Pulmonary artery endothelial cell (primary cell): ENCODE measurements around the gene HNRNPC. TPM values are rescaled to one million over a fixed set of nuclear protein-coding genes. Genes with fewer than 3 reads are reported as not detected.
A peak's percentile ranks its signal among the peaks of the same experiment; 100 is the strongest.
"Not testable (repeated sequence)": the region's sequence is repeated elsewhere in the genome, so short reads cannot be mapped to it uniquely, and the experiment has no call there.

Source experiments
- DNase-seq: peaks from one replicate; pipeline ENCODE4 v3.0.0-alpha.2; 2011; ENCODE audit warnings: low read depth, low spot score
- total RNA-seq: library from RNA; depleted of rRNA; stranded (reverse); fragments of >200 nt; gene quantifications from 2 replicates; pipeline ENCODE4 v1.2.3, GENCODE V29; 2014

Gene HNRNPC
- 905 and 1,085 TPM in 2 replicates for total RNA-seq

- DNase-seq: peak; percentile 100
Observed at GRCh38 chr14:21269252-21270046, at the start of gene HNRNPC. Gene HNRNPC (minus strand): TSS chr14:21269442. CDS start chr14:21234193, 35,249 bp downstream.

DNA sequence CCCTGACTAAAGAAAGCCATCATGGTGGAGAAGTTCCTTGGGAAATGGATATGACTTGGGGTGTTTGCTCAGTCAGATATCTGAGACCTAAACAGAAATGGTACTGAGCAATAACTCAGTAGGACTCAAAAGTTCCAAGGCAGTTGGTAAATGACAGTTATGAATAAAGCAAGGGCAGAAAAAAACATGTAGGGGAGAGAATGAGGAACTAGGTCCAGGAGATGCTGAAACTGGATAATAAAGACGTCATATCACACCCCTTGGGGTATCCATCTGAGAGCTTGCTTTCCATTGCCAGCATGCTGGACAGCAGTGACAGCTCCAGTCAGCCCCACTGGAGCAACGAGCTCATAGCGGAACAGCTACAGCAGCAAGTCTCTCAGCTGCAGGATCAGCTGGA, 48.2 kb upstream of the HNRNPC start:
- DNase-seq: no peak

DNA sequence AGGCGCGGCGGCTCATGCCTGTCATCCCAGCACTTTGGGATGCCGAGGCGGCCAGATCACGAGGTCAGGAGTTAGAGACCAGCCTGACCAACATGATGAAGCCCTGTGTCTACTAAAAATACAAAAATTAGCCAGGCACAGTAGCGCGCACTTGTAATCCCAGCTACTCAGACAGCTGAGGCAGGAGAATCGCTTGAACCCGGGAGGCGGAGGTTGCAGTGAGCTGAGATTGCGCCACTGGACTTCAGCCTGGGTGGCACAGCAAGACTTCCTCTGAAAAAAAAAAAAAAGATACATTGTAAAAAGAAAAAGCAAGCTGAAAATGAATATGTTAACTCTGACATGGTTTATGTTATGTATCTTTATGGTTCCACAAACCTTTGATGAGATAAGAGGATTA, 44.3 kb upstream of the HNRNPC start:
- DNase-seq: no peak

- no peak for DNase-seq
Observed at GRCh38 chr14:21311614-21312013, 42.4 kb upstream of the HNRNPC start.

- DNase-seq: no peak
Observed at GRCh38 chr14:21309956-21310355, 40.7 kb upstream of the HNRNPC start.

GRCh38 chr14:21309238-21309636, 40.0 kb upstream of the HNRNPC start:
- no peak for DNase-seq

DNA sequence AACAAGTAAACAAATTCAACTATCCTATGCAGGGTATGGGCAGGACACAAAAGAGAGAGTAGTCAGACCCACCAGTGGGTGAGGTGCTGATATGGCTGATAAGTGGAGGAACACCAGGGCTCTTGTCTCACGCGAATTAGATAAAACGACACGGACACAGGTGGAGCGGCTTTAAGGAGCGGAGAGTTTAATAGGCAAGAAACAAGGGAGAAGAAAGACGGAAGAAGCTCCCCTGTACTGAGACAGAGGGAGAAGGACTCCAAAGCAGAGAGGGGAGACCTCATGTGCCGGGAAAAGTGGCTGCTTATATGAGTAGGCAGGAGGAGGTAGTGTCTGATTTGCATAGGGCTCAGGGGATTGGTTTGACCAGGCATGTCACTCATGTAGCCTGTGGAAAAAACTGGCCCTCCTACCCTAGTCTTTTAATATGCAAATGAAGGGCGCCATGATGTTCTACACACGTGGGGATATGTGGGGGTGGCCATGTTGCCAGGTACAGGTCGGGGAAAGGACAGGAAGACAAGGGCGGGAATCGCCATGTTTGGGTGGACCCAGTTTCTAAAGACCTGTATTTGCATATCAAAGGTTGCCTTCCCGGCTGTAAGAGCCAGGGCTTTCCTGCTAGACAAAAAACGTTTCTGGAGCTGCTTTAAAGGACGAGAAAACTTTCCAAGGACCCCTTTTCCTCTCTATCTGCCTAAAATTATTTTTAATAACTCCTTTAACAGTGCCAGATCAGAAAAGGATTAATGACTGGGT, 39.4 kb upstream of the HNRNPC start:
- DNase-seq: peak; percentile 27

DNA sequence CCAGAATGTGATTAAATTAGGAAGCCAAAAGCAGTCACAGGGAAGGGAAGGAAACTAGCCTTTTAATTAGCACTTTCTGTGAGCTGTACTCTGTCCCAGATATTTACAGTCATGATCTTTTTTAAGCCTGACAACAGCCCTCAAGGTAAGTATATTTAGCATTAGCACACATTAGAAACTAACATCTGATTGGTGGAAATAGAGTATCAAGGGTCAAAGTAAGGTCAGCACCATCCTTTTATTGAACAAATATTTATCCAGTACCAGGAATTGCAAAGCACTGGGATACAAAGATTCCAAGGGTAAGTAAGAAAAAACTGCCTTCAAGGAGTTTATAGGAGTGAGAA, 38.9 kb upstream of the HNRNPC start:
- DNase-seq: no peak

DNA sequence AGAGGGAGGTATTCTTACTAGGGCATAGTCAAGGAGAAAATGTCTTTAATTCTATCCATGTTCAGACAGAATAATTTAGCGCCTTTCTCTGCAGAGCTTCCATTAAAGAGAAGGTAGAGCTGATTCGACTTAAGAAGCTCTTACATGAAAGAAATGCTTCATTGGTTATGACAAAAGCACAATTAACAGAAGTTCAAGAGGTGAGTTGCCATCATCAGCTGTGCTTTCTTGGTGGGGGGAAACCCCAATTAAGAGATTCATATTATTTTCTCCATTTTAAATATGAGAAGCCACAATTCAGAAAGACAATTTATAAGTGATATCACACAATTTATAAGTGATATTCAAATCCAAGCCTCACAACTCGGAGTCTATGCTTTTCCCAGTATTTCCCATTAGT, 38.4 kb upstream of the HNRNPC start:
- no peak for DNase-seq

DNA sequence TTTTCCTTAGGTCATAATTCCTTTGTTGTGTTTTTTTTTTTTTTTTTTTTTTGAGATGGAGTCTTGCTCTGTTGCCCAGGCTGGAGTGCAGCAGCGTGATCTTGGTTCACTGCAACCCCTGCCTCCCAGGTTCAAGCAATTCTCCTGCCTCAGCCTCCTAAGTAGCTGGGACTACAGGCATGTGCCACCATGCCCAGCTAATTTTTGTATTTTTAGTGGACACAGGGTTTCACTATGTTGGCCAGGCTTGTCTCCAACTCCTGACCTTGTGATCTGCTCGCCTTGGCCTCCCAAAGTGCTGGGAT, 33.5 kb upstream of the HNRNPC start:
- DNase-seq: not testable (repeated sequence)

GRCh38 chr14:21302013-21302835, 33.0 kb upstream of the HNRNPC start:
- DNase-seq: no peak

DNA sequence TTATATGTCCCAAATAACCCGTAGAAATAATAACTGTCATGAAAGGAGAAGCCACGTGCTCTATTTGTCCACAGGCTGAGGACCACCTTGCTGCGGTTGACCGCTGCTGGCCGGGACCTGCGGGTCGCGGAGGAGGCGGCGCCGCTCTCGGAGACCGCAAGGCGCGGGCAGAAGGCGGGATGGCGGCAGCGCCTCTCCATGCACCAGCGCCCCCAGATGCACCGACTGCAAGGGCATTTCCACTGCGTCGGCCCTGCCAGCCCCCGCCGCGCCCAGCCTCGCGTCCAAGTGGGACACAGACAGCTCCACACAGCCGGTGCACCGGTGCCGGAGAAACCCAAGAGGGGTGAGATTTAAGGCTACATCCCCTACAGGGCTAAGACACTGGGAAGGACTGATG, 31.6 kb upstream of the HNRNPC start:
- no peak for DNase-seq

DNA sequence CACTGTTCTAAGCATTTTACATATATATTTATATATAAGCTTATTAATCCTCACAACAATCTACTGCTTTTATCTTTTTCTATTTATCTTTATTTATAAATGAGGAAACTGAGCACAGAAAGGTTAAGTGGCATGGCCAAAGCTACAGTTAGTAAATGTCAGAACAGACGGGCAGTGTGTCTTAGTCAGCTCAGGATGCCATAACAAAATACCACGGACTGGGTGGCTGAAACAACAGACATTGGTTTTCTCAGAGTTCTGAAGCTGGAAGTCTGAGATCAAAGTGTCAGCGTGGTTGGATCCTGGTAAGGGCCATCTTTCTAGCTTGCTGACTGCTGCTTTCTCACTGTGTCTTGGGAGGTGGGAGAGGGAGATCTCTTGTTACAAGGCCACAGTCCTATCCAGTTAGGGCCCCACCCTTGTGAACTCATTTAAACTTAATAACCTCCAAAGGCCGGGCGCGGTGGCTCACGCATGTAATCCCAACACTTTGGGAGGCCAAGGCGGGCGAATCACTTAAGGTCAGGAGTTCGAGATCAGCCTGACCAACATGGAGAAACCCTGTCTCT, 30.4 kb upstream of the HNRNPC start:
- no peak for DNase-seq

DNA sequence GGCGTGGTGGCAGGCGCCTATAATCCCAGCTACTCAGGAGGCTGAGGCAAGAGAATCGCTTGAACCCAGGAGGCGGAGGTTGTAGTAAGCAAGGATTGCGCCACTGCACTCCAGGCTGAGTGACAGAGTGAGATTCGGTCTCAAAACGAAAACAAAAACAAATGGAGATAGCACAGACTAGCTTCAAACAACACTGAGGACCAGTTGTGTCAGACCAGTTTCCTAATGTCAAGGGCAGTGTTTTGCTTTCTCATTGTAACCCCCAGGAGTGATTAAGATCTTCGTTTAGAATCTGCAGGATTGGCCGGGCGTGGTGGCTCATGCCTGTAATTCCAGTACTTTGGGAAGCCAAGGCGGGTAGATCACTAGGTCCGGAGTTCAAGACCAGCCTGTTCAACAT, 29.1 kb upstream of the HNRNPC start:
- no peak for DNase-seq

DNA sequence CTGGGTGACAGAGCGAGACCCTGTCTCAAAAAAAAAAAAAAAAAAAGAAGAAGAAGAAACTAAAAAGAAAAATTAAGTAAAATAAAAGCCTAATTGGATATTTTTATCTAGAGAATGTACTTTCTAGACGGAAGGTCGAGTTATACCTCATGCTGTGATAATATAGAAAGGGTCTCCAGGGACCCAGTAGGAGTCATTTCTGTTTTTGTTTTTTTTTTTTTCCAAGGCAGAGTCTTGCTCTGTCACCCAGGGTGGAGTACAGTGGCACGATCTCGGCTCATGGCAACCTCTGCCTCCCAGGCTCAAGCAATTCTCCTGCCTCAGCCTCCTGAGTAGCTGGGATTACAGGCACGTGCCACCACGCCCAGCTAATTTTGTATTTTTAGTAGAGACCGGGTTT, 24.8 kb upstream of the HNRNPC start:
- DNase-seq: not testable (repeated sequence)

DNA sequence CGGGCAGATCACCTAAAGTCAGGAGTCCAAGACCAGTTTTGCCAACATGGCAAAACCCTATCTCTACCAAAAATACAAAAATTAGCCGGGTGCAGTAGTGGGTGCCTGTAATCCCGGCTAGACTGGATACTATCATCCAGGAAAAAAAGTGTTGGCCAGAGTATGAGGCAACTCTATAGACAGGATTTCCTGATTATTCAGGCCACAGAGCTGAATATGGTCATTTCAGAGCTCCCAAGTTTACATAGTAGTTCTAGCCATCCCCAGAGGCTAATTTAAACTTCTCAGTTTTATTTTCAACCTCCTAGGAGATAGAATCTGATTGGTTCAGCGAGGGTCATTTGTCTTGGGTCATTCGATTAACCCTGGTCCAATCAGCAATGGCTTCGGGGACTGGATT, 17.9 kb upstream of the HNRNPC start:
- no peak for DNase-seq

- not testable (repeated sequence) for DNase-seq
Observed at GRCh38 chr14:21286516-21286915, 17.3 kb upstream of the HNRNPC start.

DNA sequence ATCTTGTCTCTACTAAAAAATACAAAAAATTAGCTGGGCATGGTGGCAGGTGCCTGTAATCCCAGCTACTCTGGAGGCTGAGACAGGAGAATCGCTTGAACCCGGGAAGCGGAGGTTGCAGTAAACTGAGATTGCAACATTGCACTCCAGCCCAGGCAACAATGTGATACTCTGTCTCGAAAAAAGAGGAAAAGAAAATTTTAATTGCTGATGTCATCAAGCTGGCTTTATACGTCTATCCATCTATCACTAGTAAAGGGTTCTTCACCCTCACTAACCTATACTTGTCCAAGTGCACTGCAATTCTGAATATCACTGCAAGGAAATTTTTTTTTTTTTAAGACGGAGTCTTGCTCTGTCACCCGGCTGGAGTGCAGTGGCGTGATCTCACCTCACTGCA, 12.7 kb upstream of the HNRNPC start:
- DNase-seq: not testable (repeated sequence)

DNA sequence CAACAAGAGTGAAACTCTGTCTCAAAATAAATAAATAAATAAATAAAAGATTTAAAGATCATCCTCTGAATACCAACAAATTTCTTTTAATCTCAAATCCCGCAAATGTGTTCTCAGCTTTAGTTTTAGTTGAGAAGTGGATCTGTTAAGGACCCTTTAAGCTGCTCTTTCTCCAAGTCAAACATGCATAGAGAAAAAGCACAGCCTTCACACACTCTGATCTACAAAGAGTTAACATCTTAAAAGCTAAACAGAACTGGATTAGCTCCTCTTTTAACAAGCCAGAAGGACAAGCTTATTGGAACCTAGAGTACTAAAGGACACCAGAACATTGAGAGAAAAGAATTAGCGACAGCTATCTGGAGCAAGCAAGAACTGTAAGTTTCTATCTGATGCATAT, 10.5 kb upstream of the HNRNPC start, which contains the start of gene RPGRIP1:
Gene RPGRIP1 (plus strand): TSS at position 301 of the 400 bp plus-strand sequence. CDS start 7,894 bp downstream, outside the sequence.
- no peak for DNase-seq

- no peak for DNase-seq
Observed at GRCh38 chr14:21278632-21279031, 9.4 kb upstream of the HNRNPC start.

DNA sequence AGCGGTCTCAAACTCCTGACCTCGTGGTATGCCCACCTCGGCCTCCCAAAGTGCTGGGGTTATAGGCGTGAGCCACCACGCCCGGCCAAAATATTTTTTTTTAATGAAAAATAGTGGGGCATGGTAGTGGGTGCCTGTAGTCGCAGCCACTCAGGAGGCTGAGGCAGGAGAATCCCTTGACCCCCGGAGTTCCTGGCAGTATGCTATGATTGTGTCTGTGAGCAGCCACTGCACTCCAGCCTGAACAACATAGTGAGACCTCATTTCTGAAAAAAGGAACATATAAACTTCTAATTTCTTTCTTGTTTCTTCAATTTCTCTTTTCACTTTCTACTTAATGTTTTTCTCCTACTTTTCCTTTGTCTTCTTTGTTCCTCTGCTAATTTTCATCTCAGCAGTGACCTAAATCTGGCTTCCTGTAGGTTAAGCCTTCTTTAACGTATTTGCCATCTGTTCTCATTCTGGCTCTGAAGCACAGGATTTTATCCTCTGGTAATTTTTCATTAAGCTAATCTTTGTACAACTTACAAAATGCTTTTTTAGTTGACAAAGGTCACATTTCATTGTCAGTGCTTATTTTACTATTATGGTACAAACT, 6.1 kb upstream of the HNRNPC start:
- no peak for DNase-seq
